GM15510 (cell line): Measurements from ENCODE around the gene FERD3L.

Experiments
- POLR2A ChIP-seq: IDR thresholded peaks from 3 replicates; pipeline ENCODE4 v1.6.1; 2011; ENCODE audit warnings: borderline replicate concordance; ENCODE audit not compliant: insufficient read length; ENCODE audit errors: extremely low read depth

Gene FERD3L, protein sequence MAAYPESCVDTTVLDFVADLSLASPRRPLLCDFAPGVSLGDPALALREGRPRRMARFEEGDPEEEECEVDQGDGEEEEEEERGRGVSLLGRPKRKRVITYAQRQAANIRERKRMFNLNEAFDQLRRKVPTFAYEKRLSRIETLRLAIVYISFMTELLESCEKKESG

GRCh38 chr7:19144661-19145433, at the start of gene FERD3L:
Gene FERD3L, minus strand, starts transcription at chr7:19145421. Its CDS starts 59 bp downstream, at chr7:19145362.
- no peak for TF ChIP-seq POLR2A

DNA sequence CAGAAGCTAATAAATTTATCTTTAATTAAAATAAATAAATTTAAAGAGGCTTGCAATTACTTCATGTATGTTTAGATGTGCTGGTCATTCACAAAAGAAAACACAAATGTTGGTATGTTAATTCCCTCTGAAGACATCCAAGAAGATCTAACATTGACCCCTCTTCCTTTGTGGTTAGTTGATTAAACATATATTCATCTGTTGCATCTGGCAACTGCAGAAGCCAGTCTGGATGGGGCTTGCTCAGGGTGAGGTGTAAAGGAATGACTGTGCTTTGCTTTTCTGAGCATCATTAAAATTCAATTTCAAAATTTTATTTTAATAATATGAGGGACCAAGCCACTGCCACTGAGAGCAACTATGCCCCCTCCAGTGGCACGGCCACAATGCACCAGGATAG, 36.4 kb upstream of the FERD3L start:
- TF ChIP-seq POLR2A = no peak

- no peak for TF ChIP-seq POLR2A
Observed at GRCh38 chr7:19178595-19178994, 33.4 kb upstream of the FERD3L start.

GRCh38 chr7:19177269-19177668, 32.0 kb upstream of the FERD3L start:
- no peak for TF ChIP-seq POLR2A

- TF ChIP-seq POLR2A = no peak
Observed at GRCh38 chr7:19175241-19175640, 30.0 kb upstream of the FERD3L start.

DNA sequence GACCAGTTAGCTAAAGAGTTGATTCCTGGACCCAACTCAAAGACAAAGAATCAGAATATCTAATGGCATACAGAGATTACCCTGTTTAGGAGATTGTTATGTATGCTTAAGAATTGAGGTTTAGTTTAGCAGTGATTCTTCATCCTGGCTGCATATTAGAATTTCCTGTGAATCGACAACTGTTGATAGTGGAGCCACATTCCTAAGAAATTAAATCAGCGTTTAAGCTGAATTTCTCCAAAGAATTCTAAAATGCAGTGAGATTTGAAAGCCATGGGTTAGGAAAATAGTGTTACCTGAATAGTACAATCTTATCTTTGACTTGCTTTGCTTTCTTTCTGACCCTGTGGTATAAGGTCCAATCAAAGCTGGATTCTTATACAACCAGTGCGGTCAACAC, 16.4 kb upstream of the FERD3L start:
- TF ChIP-seq POLR2A = no peak

GRCh38 chr7:19146699-19147098, 1.5 kb upstream of the FERD3L start:
- no peak for TF ChIP-seq POLR2A

GRCh38 chr7:19145434-19146115, 354 bp upstream of the FERD3L start:
- TF ChIP-seq POLR2A = no peak

DNA sequence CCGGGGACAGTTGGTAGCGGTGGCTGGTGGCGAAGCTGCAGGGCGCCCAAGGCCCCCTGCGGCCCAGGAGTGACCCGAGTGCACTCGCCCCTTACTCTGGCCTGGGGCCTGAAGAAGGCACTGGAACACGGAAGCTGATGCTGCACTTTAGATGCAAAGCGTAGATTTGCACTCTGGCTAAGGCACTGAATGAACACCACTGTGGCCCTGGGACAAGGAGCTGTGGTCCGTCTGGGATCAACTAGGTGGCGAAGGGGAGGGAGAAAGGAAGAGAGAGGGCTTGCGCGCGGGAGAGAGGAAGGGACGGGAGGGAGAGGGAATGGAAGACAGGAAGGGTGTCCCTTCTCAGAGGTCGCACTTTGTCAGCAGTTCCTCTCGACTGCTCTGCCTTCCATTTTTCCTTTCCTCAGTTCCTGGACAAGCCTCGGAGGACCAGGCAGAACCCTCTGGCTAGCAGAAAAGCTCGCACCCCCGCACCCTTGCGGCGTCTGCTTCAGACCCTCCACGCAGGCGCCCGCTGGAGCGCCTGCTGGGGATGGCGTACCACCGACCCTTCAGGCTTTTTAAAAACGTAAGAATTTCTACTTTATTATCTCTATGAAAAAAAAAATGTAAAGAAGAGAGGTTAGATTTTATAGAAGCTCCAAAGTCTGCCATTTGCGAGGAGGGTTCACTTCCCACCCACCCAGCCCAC, 1.2 kb downstream of the FERD3L start:
- no peak for TF ChIP-seq POLR2A

GRCh38 chr7:19139706-19140327, 5.4 kb downstream of the FERD3L start:
- no peak for TF ChIP-seq POLR2A

- TF ChIP-seq POLR2A = no peak
Observed at GRCh38 chr7:19133886-19134285, 11.3 kb downstream of the FERD3L start.

DNA sequence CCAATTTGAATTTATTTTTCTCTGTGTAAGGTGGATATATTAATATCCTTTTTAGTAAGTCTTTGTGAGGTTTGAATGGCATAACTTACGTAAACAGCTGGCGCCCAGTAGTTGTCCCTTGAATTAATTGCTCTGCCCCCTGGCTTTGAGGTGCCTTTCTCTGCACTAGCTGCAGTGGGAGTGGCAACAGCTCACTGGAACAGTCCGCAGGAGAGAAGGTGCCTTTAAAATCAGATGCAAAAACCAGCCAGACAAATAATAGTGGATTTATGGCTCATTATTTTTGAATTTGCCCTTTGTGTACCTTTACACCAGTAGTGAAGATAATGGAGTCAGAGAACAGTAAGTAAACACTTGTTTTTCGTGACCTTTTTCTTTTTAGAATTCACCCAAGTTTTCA, 11.8 kb downstream of the FERD3L start:
- TF ChIP-seq POLR2A = no peak

- TF ChIP-seq POLR2A = no peak
Observed at GRCh38 chr7:19128856-19129255, 16.4 kb downstream of the FERD3L start.

GRCh38 chr7:19121977-19122588, 23.1 kb downstream of the FERD3L start:
- TF ChIP-seq POLR2A = no peak
